CD4-positive, alpha-beta T cell treated with Interleukin-15 for 1 hour (primary cell): ENCODE results near the gene SACS.
"Not testable (repeated sequence)": the region's sequence is repeated elsewhere in the genome, so short reads cannot be mapped to it uniquely, and the experiment has no call there.

Experiments used
- DNase-seq: peaks from one replicate; pipeline ENCODE4 v3.0.0-alpha.2; 2020

The SACS gene

DNA sequence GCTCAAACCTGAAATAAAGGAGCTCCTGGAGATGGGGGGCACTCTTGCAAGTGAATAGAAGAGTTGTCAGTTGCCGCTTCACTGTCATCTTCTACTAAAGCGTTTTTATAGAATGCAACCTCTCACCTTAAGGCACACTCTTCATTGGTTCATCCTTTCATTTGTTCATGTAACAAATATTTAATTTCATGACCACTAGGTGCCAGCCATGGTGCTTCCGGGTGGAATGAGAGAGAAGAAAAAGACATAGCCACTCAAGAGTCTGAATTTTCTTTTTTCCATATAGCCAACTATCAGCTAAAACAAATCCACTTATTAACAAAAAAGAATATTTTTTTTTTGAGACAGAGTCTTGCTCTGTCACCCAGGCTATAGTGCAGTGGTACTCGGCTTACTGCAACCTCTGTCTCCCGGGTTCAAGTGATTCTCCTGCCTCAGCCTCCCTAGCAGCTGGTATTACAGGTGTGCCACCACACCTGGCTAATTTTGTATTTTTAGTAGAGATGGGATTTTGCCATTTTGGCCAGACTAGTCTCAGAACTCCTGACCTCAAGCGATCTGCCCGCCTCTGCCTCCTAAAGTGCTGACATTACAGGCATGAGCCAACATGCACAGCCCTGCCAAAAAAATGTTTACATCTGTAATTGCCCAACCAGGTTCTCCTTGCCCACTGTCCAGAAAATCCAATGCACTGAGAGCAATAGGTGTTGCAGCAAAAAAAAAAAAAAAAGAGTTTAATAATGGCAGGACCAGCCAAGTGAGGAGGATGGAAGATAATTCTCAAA lies 22.1 kb upstream of the SACS start:
- no peak for DNase-seq

DNA sequence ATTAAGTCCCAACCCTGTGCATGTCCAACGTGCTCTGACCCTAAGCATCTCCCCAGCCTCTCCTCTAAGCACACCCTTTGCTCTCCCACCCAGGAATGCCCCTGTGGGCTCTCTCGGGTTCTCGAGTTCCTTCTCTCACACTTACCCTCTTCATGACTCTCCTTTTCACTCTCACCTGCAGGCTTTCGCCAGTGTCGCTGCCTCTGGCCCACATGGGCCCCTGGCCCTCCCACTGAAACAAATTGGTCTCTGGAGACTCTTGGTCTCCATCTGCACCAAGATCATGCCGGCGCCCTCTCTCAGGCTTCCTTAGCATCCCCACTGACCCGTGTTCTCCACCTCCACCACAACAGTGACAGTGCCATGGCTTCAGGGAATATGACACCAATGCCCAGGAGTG lies 19.6 kb upstream of the SACS start:
- DNase-seq, result no peak

DNA sequence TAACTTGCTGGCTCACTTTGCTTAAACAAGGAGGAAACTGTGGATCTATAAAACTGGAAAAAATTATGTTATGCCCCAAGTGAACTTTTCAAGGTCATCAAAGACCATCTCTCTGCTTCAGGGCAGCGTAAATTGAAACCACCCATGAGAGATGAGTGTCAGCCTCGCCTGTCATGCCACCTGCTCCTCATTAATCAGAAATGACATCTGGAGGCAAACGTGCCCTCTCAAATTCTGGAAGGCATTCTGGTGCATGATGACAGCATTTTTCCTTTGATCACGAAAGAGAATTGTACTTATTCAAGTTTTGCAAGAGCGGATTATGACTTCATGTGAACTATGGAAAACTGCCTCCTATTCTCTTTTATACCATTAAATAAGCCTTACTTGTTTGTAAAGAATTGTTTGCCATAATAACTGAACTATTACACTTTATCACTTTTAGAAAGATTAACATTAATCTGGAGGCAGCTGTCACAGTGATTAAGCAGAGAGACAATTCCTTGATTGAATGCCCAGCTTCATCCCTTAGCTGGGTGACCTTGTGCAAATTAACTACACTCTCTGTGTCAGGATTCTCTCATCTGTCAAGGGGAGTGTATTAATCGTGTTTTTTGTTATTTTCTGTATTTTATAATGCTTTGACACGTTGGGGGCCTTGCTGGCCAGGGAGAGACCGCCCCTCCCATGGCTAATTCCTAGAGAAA lies 17.0 kb upstream of the SACS start:
- no peak for DNase-seq

DNA sequence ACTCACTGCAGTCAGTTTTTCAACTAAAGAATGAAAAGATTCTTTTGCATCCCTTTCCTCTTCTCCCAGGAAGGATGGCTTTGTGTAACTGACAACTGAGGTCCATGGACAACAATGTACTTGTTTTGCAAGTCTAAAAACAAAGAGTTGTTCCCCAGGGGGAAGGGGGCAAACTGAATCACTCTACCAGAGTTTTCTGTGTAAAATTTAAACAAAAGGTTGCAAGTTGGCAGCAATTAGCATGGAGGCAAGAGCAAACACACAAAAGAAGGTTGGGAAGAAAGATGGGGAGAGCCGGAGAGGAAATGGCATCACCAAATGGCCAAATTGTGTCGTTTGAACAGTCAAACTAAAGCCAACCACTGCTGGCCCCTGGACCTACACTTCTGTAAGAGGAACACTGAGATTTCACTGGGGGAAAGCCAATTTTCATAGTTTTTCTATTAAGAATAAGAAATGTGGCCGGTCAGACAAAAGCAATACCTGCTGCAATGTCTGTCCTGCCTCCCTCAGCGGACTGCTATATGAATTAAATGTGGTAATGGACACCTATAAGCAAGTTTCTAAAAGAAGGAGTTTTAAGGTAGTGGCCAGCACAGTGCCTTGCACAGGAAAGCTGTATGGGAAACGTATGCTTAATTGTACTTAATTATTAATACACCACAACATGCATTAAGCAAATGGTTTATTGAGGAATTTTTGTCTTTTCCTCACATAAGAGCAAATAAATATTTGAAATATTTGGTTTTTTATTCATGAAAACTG lies 16.1 kb upstream of the SACS start:
- DNase-seq, result no peak

DNA sequence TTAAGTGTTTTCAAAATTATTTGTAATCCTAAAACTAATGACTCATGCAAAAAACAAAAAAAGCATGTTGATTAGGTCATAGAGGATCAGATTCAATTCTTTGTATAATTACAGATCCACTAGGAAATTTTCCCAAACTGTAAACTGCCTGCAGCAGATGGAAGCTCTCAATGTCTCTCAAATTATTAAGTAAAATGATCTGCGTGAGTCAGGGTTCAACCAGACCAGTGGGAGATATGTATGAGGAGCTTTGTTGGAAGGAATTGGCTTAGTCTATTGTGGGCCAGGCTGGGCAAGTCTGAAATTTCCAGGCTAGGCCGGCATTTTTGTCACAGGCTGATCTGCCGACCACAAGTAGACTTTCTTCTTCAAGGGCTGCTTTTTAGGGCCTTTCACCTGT lies 14.4 kb upstream of the SACS start:
- no peak for DNase-seq

DNA sequence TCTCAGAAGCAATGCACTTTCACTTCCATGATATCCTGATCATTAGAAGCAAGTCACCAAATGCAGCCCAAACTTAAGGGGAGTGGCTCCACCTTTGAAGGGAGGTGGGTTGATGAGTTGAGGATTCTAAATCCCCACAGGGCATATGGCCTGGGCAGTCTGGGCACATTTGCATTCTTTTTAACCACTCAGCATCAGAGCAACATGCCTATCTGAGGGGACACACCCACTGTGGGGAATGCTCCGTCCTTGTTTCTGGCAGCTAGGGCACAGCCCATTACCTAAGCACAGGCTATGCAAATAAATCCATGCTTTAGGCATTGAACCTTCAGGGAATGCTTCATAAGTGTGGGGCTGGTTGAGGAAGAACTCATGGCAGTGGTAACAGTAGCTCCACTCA lies 12.3 kb upstream of the SACS start:
- DNase-seq, result no peak

DNA sequence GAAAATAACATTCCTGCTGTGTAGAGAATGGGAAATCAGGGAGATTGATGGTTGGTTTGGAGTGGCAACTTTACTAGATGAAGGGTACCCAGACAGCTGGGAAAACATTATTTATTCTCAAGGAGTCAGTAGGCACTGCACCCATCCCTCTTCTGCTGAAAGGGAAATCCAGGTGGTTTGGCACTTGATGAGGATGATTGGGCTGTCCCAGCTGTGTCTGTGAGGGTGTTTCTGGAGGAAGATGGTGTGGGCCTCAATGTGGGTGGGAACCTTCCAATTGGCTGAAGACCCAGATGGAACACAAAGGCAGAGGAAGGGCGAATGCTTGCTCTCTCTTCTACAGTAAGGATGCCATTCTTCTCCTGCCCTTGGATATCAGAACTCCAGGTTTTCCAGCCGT lies 10.4 kb upstream of the SACS start:
- DNase-seq, result no peak

DNA sequence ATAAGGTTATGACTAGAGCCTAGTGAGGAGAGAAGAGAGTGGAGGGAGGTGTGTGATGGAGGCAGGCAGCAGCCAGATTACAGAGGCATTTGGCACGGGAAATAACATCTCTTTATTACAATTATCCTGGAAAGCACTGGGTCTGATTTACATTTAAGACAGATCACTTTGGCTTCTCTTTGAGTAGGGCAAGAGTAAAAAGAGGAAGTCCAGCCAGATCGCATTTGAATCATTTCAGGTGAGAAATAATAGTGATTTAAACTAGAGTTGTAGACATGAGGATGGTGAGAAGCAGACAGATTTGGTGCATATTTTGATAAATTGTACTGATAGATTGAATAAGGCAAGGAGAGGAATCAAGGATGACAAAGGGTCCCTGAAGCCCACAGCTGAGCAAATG lies 9.6 kb upstream of the SACS start:
- no peak for DNase-seq

DNA sequence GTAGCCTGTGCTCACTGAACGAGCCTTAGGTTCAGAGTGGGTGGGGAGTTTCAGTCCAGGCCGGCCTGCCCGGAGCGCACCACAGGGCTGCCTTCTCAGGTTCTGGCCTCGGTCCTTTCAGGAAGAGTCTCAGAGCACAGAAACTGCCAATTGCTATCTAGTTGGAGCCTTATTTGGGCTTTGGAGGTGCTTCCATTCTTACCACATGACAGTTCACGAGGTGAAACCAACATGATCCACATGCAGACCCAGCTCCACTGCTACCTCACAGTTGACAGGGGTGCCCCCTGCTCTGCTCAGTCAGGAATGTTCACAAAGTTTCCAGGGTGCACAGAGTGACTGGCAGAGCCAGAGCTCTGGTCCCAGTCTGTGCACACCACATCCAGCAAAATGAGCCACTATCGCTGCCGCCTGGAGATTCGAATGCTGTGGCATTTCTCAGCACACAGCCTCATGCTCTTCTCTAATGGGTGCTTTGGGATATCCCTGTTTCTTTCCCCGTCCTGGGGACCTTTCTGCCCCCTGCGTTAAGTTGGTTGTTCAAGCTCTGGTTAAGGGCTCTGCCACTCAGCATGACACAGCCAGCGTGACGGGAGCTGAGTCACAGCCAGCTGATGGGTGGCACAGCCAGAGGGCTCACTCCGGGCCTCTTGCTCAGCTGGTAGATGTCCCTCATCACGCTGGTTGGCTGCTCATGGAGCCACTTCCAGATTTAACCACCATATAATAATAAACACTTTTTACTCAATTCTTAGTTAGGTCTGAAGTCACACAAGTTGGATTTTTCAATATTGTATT lies 7.5 kb upstream of the SACS start:
- no peak for DNase-seq

DNA sequence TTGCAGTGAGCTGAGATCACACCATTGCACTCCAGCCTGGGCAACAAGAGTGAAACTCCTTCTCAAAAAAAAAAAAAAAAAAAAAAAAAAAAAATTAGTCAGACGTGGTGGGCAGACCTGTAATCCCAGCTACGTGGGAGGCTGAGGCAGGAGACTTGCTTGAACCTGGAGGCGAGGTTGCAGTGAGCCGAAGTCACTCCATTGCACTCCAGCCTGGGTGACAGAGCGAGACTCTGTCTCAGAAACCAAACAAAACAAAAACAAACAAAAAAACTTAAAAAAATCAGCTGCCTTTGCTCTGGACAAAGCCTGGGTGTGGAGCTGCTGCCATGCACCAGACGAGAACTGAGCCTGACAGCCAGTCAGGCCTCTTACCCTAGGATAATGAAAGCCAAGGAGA lies 6.8 kb upstream of the SACS start:
- DNase-seq, result not testable (repeated sequence)

DNA sequence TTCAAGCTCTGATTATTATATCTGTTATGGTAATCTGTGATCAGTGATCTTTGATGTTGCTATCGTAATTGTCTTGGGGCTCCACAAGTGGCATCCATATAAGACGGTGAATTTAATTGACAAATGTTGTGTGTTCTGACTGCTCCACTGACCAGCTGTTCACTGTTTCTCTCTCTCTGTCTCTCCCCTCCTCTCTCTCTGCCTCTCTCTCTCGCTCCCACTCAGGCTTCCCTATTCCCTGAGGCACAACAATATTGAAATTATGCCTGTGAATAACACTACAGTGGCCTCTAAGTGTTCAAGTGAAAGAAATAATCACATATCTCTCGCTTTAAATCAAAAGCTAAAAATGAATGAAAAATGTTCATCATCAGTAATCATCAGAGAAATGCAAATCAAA lies 4.4 kb upstream of the SACS start:
- DNase-seq, result no peak

DNA sequence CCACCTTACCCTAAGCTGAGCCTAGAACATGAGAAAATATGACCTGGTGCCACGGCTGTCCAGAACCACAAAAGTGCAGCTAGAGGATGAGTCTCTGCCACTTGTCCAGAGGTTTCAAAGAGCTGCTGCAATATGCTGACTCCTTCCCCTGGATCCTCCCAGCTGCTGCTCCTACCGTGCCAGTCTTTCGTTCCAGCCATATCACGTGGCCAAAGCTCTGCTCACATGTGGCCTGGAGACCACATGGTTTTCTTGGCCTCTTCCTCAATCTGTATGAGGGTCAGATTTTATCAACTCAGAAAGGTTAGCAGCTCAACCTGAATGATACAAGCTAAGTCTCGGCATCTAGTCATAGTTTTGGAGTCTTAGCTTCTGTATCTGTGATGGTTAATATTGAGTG lies 3.2 kb upstream of the SACS start:
- DNase-seq, result no peak

DNA sequence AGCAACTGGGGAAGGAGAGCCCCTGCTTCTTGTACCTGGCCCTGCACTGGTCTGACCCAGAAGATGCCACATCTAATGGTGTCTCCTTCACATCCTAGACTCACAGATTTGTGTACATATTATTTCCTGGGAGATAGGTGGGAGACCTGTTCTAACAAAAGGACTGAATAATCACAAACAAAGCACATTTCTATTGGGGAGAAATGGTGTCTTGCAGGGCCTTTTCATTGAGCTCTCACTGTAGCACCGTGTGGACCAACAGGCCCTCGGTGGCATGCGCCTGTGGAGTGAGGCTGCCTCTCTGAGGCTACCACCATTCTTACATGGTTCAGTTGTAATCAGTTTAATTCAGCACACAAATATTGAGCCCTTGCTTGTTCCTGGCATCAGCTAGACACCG lies 989 bp upstream of the SACS start:
- DNase-seq, result no peak

DNA sequence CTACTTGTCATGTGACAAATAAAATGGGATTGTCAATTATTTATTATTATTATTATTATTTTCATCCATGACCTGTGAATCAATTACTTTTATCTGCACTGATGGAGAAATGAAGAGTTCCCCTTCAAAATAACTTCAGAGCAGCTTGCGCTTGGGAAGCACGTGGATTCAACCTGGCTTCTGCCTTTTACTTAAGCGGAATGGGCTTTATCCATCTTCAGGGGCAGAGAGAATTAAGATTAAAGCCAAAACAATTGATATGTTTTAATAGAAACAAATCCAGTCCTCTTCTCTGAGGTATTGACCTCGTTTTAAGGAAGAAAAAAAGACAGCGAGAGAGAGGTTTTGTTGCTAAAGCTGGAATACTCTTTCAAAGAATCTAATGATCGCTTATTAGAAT lies 876 bp downstream of the SACS start:
- no peak for DNase-seq

DNA sequence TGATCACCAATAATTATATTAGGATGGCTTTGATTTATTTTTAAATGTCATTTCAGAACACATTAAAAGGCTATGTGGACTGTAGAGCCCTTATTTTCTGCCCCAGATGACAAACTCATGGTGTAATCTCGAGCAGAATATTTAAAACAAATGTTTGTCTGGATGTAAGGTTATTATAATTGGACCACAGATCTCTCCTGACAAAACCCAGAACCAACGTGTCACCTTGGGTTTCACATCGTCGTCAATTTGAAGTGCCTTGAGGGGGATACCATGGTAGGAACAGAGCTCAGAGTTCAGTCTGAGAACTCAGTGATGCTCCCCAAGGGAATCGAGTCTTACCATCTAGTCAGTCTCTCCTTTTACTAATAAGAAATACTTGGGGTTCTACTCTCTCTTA lies 2.8 kb downstream of the SACS start:
- DNase-seq, result no peak

DNA sequence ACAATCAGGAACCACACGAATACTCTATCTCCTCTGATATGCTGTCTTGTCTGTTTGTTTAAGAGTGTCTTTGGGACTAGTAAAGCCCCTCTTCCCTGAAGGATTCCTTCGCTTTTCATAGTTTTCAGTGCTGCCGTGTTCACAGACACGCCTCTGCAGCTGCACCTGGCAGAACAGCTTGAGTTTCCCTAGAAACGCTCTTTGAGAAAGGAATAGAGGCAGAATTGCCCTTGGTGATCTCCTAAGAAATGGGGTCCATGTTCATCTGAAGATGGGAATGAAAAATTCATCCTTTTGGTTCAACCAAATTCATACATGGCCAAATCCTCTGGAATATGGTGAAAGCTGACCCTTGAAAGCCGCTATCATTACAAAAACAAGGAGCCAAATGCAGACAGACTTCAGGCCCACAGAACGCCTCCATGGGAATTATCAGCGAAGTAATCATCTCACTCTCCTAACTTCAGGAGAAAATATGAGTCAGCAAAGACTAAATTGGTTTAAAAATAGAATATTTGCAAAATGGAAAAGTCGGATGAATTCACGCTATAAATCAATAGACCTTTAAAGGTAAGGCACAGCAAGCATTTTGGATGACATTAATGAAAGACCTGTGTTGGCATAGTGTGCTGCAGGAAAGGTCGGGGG lies 5.5 kb downstream of the SACS start:
- DNase-seq, result no peak

DNA sequence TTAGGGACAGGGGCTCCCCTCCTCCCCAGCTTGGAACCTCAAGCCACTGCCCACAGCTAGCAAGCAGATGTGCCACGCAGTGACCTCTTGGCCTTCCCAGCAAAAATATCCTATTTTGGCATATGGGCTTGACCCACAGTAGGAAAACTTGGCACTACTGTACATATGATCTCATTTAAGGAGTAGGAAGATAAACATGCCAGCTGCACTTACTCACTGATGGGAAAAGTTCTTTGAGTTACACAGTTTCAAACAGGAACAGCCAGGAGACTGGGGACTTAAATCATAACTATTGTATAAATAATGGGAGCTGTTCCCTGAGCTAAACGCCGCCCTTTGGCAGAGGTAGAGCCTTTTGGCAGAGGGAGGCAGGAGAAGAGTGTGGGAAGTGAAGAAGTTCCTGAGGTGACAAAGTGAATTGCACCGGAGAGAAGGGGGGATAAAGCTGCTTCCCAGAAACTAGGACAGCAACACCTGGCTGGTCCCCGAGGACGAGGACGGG lies 6.1 kb downstream of the SACS start:
- DNase-seq, result no peak

DNA sequence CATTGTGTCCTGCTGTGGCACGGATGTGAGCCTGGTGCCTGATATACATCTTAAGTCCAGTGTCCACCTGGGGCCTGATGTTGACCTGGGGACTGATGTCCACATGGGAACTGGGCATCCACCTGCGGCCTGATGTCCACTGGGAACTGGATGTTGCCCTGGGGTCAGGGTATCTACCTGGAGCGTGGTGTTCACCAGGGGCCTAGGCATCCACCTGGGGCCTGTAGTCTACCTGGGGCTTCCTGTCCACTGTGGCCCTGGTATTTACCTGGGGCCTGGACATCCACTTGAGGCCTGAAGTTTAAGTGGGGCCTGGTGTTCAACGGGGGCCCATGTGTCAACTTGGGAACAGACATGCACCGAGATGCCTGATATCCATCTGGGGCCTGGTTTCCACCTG lies 11.9 kb downstream of the SACS start:
- DNase-seq, result no peak

DNA sequence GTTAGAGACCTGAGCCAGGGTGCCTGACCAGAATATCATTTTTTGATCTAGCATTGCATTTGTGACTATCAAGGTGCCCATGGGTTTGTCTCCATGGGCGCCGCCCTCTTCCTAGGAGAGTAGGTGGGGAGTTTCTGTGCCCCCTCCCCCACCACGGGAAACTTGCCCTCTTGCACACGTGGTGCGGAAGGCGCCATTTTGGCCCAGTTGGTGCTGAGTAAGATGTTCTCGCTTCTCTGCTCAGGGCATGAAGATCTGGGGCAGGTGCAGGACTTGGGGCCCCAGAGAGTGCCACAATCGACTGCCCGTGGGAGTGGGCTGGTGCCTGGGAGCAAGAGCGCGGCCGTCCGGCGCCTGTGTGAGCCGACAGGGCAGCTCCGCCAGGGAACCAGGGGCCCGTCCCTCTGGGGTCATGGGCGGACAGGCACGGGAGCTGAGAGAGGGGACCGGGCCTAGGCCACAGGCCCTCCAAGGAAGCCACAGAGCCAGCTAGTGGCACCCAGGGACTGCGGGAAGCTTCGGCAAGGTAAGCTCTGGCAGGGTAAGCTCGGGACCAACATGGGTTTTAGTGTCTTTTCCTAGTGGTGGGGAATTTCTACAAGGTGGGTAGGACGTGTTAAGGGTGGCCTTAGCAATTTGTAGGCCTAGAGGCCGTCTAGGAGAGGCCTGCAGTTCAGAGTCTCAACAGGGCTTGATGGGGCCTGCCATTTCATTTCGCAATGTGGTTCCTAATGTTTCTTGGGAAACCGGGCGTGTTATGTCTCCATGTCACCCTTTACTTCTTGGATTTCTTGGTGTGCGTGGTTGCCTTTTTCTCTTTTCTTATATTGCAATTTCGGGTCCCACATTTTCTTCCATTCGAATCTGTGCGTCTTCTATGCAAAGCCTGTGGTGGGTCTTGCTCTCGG lies 14.5 kb downstream of the SACS start:
- no peak for DNase-seq

DNA sequence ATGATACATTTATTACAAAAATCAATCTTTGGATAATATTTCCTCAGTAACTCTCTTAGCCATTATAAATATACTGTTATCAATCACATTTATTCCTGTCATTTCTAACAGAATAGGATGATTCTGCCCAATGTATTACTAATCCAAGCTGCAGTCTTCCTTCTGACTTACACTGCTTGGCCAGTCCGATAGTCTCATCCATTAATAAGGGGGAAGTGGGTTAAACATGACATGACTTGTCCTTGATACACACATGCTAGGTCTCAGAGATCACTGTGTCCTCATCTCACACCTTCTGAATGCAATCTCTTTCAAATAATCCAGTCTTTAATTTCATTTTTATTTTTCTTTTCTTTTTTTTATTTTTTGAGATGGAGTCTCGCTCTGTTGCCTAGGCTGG lies 18.8 kb downstream of the SACS start:
- no peak for DNase-seq

DNA sequence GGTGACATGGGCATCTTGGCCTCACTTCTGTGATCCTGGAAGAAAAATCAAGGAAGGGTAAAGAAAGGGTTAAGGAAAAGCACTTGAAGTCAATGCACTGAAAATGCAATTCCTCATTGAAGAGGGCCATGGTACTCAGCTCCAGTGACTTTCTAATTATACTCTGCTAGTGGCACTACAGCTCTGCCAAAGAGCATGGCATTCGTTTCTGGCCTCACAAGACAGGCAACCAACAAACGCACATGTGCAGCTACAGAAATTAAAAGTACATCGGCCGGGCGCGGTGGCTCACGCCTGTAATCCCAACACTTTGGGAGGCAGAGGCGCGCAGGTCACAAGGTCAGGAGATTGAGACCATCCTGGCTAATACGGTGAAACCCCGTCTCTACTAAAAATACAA lies 21.8 kb downstream of the SACS start:
- no peak for DNase-seq
